Astrocyte (in vitro differentiated cells and primary cell): ENCODE measurements around the gene KCNJ12. TPM values are rescaled to one million over a fixed set of nuclear protein-coding genes. Genes with fewer than 3 reads are reported as not detected.
"Not testable (repeated sequence)": the region's sequence is repeated elsewhere in the genome, so short reads cannot be mapped to it uniquely, and the experiment has no call there.

Source experiments
- DNase-seq: peaks from one replicate; pipeline ENCODE4 v3.0.0-alpha.2; 2010; ENCODE audit warnings: low read depth
- FAIRE-seq: peaks from 2 replicates; lab custom pipeline; 2011; peaks lifted over from hg19 to GRCh38; lab: Jason Lieb, UNC
- H2AFZ ChIP-seq: 2 replicates; pipeline ENCODE4 v1.6.0; 2012; ENCODE audit warnings: low read depth, low read length, inconsistent platforms
- H3K27ac ChIP-seq: 2 replicates; pipeline ENCODE4 v1.5.1; 2011; ENCODE audit warnings: low read depth, low read length, inconsistent platforms
- H3K27me3 ChIP-seq: 2 replicates; pipeline ENCODE4 v1.6.0; 2011; ENCODE audit warnings: low read length, inconsistent platforms; ENCODE audit not compliant: insufficient read depth
- H3K36me3 ChIP-seq: 2 replicates; pipeline ENCODE4 v1.5.1; 2011; ENCODE audit warnings: low read length, inconsistent platforms; ENCODE audit not compliant: insufficient read depth
- H3K4me1 ChIP-seq: 2 replicates; pipeline ENCODE4 v1.5.1; 2011; ENCODE audit warnings: low read length, inconsistent platforms; ENCODE audit not compliant: insufficient read depth
- H3K4me2 ChIP-seq: 2 replicates; pipeline ENCODE4 v1.6.0; 2012; ENCODE audit warnings: low read length, inconsistent platforms
- H3K4me3 ChIP-seq: 2 replicates; pipeline ENCODE4 v1.5.1; 2011; ENCODE audit warnings: low read depth, mild to moderate bottlenecking, low read length, inconsistent platforms; ENCODE audit not compliant: insufficient read depth
- H3K79me2 ChIP-seq: 2 replicates; pipeline ENCODE4 v1.6.0; 2012; ENCODE audit warnings: mild to moderate bottlenecking, low read length, inconsistent platforms; ENCODE audit not compliant: insufficient read depth
- H3K9ac ChIP-seq: 2 replicates; pipeline ENCODE4 v1.6.0; 2012; ENCODE audit warnings: mild to moderate bottlenecking, low read length, inconsistent platforms
- H3K9me3 ChIP-seq: 2 replicates; pipeline ENCODE4 v1.5.1; 2012; ENCODE audit warnings: low read depth, mild to moderate bottlenecking, low read length, inconsistent platforms; ENCODE audit not compliant: insufficient read depth
- H4K20me1 ChIP-seq: 2 replicates; pipeline ENCODE4 v1.6.0; 2012; ENCODE audit warnings: low read length, inconsistent platforms; ENCODE audit not compliant: insufficient read depth
- H3K27ac Mint-ChIP-seq: one replicate; pipeline ENCODE4 v1.8.0; 2021; ENCODE audit warnings: mild to moderate bottlenecking, mixed read lengths; ENCODE audit not compliant: unreplicated experiment
- H3K27me3 Mint-ChIP-seq: one replicate; pipeline ENCODE4 v1.8.0; 2021; ENCODE audit warnings: low read depth, mixed read lengths; ENCODE audit not compliant: unreplicated experiment
- H3K36me3 Mint-ChIP-seq: one replicate; pipeline ENCODE4 v1.8.0; 2021; ENCODE audit warnings: low read depth, mixed read lengths; ENCODE audit not compliant: unreplicated experiment
- H3K4me1 Mint-ChIP-seq: one replicate; pipeline ENCODE4 v1.8.0; 2021; ENCODE audit warnings: low read depth, mixed read lengths; ENCODE audit not compliant: unreplicated experiment
- H3K4me3 Mint-ChIP-seq: one replicate; pipeline ENCODE4 v1.8.0; 2021; ENCODE audit warnings: mild to moderate bottlenecking, moderate library complexity, mixed read lengths; ENCODE audit not compliant: unreplicated experiment
- H3K9me3 Mint-ChIP-seq: one replicate; pipeline ENCODE4 v1.8.0; 2021; ENCODE audit warnings: mild to moderate bottlenecking, mixed read lengths; ENCODE audit not compliant: unreplicated experiment
- EZH2 ChIP-seq: IDR thresholded peaks from 2 replicates; pipeline ENCODE4 v1.6.1; 2012; ENCODE audit warnings: mild to moderate bottlenecking, low read length, inconsistent platforms; ENCODE audit not compliant: insufficient read depth
- total RNA-seq: library from RNA; stranded (reverse); gene quantifications from 2 replicates; pipeline ENCODE4 v1.2.1, GENCODE V29; 2021
- TF ChIP-seq, protein P1 (sequence below): IDR thresholded peaks from 2 replicates; pipeline ENCODE4 v1.5.1; 2011; ENCODE audit warnings: low read depth, mild to moderate bottlenecking, inconsistent platforms, low read length, moderate library complexity; ENCODE audit not compliant: insufficient read depth

The KCNJ12 gene
- total RNA-seq, 1 donor from 2014 or later, result 1.2 TPM

DNA sequence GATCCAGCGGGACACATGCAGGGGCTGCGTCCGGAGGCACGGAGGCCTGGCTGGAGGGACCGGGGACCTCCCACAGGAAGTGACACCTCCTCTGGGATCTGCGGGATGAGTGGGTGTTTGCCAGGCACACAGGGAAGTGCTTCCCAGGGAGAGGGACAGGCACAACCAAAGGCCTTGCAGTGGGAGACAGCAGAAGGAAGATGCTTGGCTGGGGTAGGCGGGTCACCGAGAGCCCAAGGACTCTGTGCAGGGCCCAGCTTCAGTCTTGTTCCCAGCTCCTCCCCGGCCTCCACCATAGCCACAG is 47.0 kb downstream of the KCNJ12 start:
- H4K20me1 ChIP-seq, H3K79me2 ChIP-seq, FAIRE-seq, H3K27ac Mint-ChIP-seq, H3K4me3 Mint-ChIP-seq, H3K27me3 ChIP-seq, H3K27ac ChIP-seq, H3K4me1 Mint-ChIP-seq, H3K36me3 Mint-ChIP-seq, H3K9me3 ChIP-seq, H3K9me3 Mint-ChIP-seq, H3K4me3 ChIP-seq, H3K36me3 ChIP-seq, H3K4me2 ChIP-seq, H3K9ac ChIP-seq, H3K4me1 ChIP-seq, H2AFZ ChIP-seq, DNase-seq: not testable (repeated sequence)
- peaks cover 14% of the 10 kb centered on the region for H3K27me3 Mint-ChIP-seq

DNA sequence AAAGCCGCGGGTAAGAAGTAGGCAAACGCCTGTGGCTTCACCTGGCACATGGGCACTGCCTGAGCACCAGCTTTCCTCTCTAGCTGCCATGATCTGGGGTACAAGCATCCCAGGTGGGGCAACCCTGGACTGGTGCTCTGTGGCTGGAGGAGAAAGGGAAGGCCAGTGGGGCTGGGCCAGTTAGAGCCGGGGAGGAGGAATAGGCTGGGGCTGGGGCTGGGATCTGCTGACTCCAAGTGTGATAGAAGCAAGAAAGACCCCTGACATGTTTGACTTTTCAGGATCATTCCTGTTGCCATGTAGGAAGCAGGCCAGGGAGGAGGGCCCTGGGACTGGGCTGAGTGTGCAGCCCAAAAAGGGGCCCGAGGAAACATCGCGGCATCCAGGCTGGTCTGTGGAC is 48.5 kb downstream of the KCNJ12 start:
- not testable (repeated sequence) for H3K9me3 Mint-ChIP-seq, H2AFZ ChIP-seq, H3K27ac ChIP-seq, H3K4me1 ChIP-seq, H3K9me3 ChIP-seq, DNase-seq, H4K20me1 ChIP-seq, H3K4me3 Mint-ChIP-seq, FAIRE-seq, H3K4me3 ChIP-seq, H3K4me2 ChIP-seq, H3K36me3 Mint-ChIP-seq, H3K79me2 ChIP-seq, H3K9ac ChIP-seq, H3K27ac Mint-ChIP-seq, H3K27me3 ChIP-seq, H3K36me3 ChIP-seq
- Mint-ChIP-seq H3K27me3 (peaks cover 12% of the 10 kb centered on the region), H3K4me1 (peaks cover 10% of the 10 kb centered on the region)

DNA sequence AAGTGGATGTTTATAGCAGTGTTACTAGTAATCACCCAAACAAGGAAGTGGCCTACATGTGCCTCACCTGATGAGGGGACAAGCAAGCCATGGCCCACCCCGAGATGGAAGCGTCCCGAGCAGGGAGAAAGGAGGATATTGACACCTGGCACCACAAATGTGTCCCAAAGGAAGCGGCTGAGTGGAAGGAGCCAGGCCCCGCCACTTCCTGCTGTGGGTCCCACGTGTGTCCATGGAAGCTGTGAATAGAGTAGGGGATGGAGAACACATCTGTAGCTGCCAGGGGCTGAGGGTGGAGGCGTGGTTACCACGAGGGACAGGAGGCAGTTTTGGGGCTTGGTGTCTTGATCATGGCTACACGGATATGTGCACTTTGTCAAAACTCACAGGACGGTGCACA is 49.2 kb downstream of the KCNJ12 start:
- DNase-seq (no peak), FAIRE-seq (no peak)
- H3K79me2 ChIP-seq, result no peaks in the 10 kb centered on the region
- no peaks in the 10 kb centered on the region for H3K9me3 ChIP-seq
- H3K27ac ChIP-seq, result no peak overlapping the region
- Mint-ChIP-seq H3K27ac (no peak overlapping the region), H3K4me1 (peaks cover 11% of the 10 kb centered on the region), H3K4me3 (no peak overlapping the region), H3K9me3 (peaks cover 2% of the 10 kb centered on the region), H3K36me3 (no peaks in the 10 kb centered on the region), H3K27me3 (peaks cover 12% of the 10 kb centered on the region)
- no peak overlapping the region for H3K9ac ChIP-seq
- H3K4me3 ChIP-seq, result no peak overlapping the region
- no peak overlapping the region for H3K4me2 ChIP-seq
- TF ChIP-seq, protein P1, sequence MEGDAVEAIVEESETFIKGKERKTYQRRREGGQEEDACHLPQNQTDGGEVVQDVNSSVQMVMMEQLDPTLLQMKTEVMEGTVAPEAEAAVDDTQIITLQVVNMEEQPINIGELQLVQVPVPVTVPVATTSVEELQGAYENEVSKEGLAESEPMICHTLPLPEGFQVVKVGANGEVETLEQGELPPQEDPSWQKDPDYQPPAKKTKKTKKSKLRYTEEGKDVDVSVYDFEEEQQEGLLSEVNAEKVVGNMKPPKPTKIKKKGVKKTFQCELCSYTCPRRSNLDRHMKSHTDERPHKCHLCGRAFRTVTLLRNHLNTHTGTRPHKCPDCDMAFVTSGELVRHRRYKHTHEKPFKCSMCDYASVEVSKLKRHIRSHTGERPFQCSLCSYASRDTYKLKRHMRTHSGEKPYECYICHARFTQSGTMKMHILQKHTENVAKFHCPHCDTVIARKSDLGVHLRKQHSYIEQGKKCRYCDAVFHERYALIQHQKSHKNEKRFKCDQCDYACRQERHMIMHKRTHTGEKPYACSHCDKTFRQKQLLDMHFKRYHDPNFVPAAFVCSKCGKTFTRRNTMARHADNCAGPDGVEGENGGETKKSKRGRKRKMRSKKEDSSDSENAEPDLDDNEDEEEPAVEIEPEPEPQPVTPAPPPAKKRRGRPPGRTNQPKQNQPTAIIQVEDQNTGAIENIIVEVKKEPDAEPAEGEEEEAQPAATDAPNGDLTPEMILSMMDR, result no peak
- TF ChIP-seq EZH2, result no peak
- H4K20me1 ChIP-seq, result no peaks in the 10 kb centered on the region
- H3K4me1 ChIP-seq, result no peaks in the 10 kb centered on the region
- no peak overlapping the region for H2AFZ ChIP-seq
- no peaks in the 10 kb centered on the region for H3K27me3 ChIP-seq
- H3K36me3 ChIP-seq, result no peaks in the 10 kb centered on the region

DNA sequence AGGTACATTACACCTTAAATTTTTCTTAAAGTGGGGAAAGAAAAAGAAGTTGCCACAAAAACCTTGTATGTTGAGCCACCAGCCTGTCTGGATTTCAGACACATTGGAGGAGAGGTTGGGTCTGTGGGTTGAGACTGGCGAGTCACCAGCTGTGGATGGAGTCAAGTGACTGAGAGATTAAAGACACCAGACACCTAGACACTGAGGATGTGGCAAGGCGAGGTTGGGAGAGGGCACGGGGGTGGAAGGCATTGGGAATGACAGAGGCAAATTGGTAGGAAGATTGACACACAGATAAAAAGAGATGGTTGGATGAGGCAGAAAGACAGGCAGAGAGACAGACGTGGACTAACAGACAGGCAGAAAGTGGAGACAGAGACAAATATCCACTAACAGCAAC is 49.6 kb downstream of the KCNJ12 start:
- Mint-ChIP-seq H3K36me3 (no peaks in the 10 kb centered on the region), H3K9me3 (peaks cover 2% of the 10 kb centered on the region), H3K4me3 (no peak overlapping the region), H3K4me1 (peaks cover 16% of the 10 kb centered on the region), H3K27ac (no peak overlapping the region), H3K27me3 (peaks cover 12% of the 10 kb centered on the region)
- Histone ChIP-seq H3K36me3 (no peaks in the 10 kb centered on the region), H3K9me3 (no peaks in the 10 kb centered on the region), H3K27me3 (no peaks in the 10 kb centered on the region), H3K9ac (no peak overlapping the region), H4K20me1 (no peaks in the 10 kb centered on the region), H2AFZ (no peak overlapping the region), H3K4me3 (no peak overlapping the region), H3K27ac (no peak overlapping the region), H3K79me2 (no peaks in the 10 kb centered on the region), H3K4me1 (peaks cover 3% of the 10 kb centered on the region), H3K4me2 (no peak overlapping the region)
- FAIRE-seq, result no peak
- TF ChIP-seq, protein P1, result no peak
- TF ChIP-seq EZH2, result no peak
- DNase-seq, result no peak

DNA sequence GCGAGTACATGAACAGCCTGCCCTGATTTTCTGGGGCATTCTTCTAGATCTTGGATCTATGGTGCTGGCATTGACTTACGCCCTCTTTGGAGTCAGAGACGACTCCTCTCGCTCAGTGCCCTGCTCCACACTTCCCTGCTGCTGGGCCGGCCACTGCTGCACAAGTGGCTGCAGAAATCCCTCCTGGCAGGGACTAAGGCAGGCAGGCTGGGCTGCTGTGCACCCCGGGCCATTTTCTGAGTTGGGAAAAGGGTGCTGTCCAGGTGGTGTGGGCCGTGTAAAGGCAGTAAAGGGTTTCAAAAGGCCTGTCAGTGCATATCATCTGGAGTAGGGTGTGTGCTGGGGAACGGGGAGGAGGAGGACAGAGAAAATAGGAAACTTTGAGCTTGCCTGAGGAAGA is 50.1 kb downstream of the KCNJ12 start:
- not testable (repeated sequence) for H3K4me1 ChIP-seq, H3K4me3 Mint-ChIP-seq, H3K27me3 ChIP-seq, DNase-seq, H2AFZ ChIP-seq, H3K36me3 Mint-ChIP-seq, H3K79me2 ChIP-seq, H3K9me3 Mint-ChIP-seq, H3K4me3 ChIP-seq, H3K9ac ChIP-seq, H4K20me1 ChIP-seq, H3K27ac Mint-ChIP-seq, FAIRE-seq, H3K9me3 ChIP-seq, H3K36me3 ChIP-seq, H3K4me2 ChIP-seq, H3K27ac ChIP-seq
- Mint-ChIP-seq H3K27me3 (peaks cover 12% of the 10 kb centered on the region), H3K4me1 (peaks cover 16% of the 10 kb centered on the region)
